Endothelial cell (in vitro differentiated cells): ENCODE measurements around the gene VTN. TPM values are rescaled to one million over a fixed set of nuclear protein-coding genes. Genes with fewer than 3 reads are reported as not detected.
A peak's percentile ranks its signal among the peaks of the same experiment; 100 is the strongest.

Experiments used
- DNase-seq: peaks from one replicate; pipeline ENCODE4 v3.0.0; 2021; ENCODE audit warnings: low spot score
- H3K27ac Mint-ChIP-seq: one replicate; pipeline ENCODE4 v1.8.0; 2021; ENCODE audit warnings: mixed read lengths, inconsistent platforms; ENCODE audit not compliant: unreplicated experiment
- H3K27me3 Mint-ChIP-seq: one replicate; pipeline ENCODE4 v1.8.0; 2021; ENCODE audit warnings: mild to moderate bottlenecking, moderate library complexity, mixed read lengths, inconsistent platforms; ENCODE audit not compliant: unreplicated experiment
- H3K36me3 Mint-ChIP-seq: one replicate; pipeline ENCODE4 v1.8.0; 2021; ENCODE audit warnings: mild to moderate bottlenecking, low read depth, mixed read lengths, inconsistent platforms; ENCODE audit not compliant: unreplicated experiment
- H3K4me1 Mint-ChIP-seq: one replicate; pipeline ENCODE4 v1.8.0; 2021; ENCODE audit warnings: mild to moderate bottlenecking, mixed read lengths, inconsistent platforms; ENCODE audit not compliant: unreplicated experiment
- H3K4me3 Mint-ChIP-seq: one replicate; pipeline ENCODE4 v1.8.0; 2021; ENCODE audit warnings: mild to moderate bottlenecking, mixed read lengths, inconsistent platforms; ENCODE audit not compliant: unreplicated experiment
- H3K9me3 Mint-ChIP-seq: one replicate; pipeline ENCODE4 v1.8.0; 2021; ENCODE audit warnings: mixed read lengths, inconsistent platforms; ENCODE audit not compliant: unreplicated experiment
- CTCF ChIP-seq: fragments of 200-600 bp; sonication (generic); IDR thresholded peaks from one replicate; pipeline ENCODE4 v1.5.0; 2021; ENCODE audit warnings: antibody characterized with exemption; ENCODE audit not compliant: unreplicated experiment
- total RNA-seq: library from RNA; stranded (reverse); fragmentation: NEBNext Ultra II Directional; extraction: Animal tissue kit (Norgen Biotek cat#: 25700); gene quantifications from one replicate; pipeline ENCODE4 v1.2.1, GENCODE V29; 2021; ENCODE audit not compliant: unreplicated experiment

The VTN gene
- total RNA-seq, 1 donor from 2014 or later, result not detected

GRCh38 chr17:28404812-28405570, 34.9 kb upstream of the VTN start:
- TF ChIP-seq CTCF, result no peak
- H3K4me3 Mint-ChIP-seq, result peak overlapping the region; percentile 81
- peaks cover 43% of the 10 kb centered on the region for H3K4me1 Mint-ChIP-seq
- no peaks in the 10 kb centered on the region for H3K9me3 Mint-ChIP-seq
- H3K27ac Mint-ChIP-seq, result no peak overlapping the region
- H3K27me3 Mint-ChIP-seq, result peaks cover 9% of the 10 kb centered on the region
- no peak for DNase-seq
- peaks cover 3% of the 10 kb centered on the region for H3K36me3 Mint-ChIP-seq

GRCh38 chr17:28404461-28404811, 34.3 kb upstream of the VTN start:
- Mint-ChIP-seq H3K27me3 (peaks cover 9% of the 10 kb centered on the region), H3K36me3 (peaks cover 3% of the 10 kb centered on the region), H3K4me3 (no peak overlapping the region), H3K27ac (peak overlapping the region; percentile 18), H3K4me1 (peaks cover 43% of the 10 kb centered on the region), H3K9me3 (no peaks in the 10 kb centered on the region)
- DNase-seq, result no peak
- no peak for TF ChIP-seq CTCF

- TF ChIP-seq CTCF, result no peak
- Mint-ChIP-seq H3K36me3 (peaks cover 3% of the 10 kb centered on the region), H3K9me3 (no peaks in the 10 kb centered on the region), H3K4me1 (peaks cover 43% of the 10 kb centered on the region), H3K27ac (peak overlapping the region; percentile 64), H3K27me3 (peaks cover 9% of the 10 kb centered on the region), H3K4me3 (no peak overlapping the region)
- DNase-seq, result no peak
These were observed 33.9 kb upstream of the VTN start for GRCh38 chr17:28404007-28404406.

- TF ChIP-seq CTCF, result no peak
- H3K27me3 Mint-ChIP-seq, result peaks cover 16% of the 10 kb centered on the region
- peak overlapping the region; percentile 11 for H3K4me3 Mint-ChIP-seq
- H3K36me3 Mint-ChIP-seq, result peaks cover 12% of the 10 kb centered on the region
- H3K9me3 Mint-ChIP-seq, result no peaks in the 10 kb centered on the region
- DNase-seq, result no peak
- H3K27ac Mint-ChIP-seq, result no peak overlapping the region
- H3K4me1 Mint-ChIP-seq, result peaks cover 44% of the 10 kb centered on the region
These were observed 32.7 kb upstream of the VTN start for GRCh38 chr17:28402844-28403243.

GRCh38 chr17:28402224-28402630, 32.1 kb upstream of the VTN start:
- H3K9me3 Mint-ChIP-seq, result no peaks in the 10 kb centered on the region
- H3K27ac Mint-ChIP-seq, result no peak overlapping the region
- H3K4me3 Mint-ChIP-seq, result no peak overlapping the region
- H3K4me1 Mint-ChIP-seq, result peaks cover 43% of the 10 kb centered on the region
- H3K36me3 Mint-ChIP-seq, result peaks cover 12% of the 10 kb centered on the region
- no peak for DNase-seq
- no peak for TF ChIP-seq CTCF
- peaks cover 16% of the 10 kb centered on the region for H3K27me3 Mint-ChIP-seq
